Activated CD8-positive, alpha-beta memory T cell treated with anti-CD3 and anti-CD28 coated beads for 4 hours (primary cell): ENCODE data around the gene SYNM.
"Not testable (repeated sequence)": the region's sequence is repeated elsewhere in the genome, so short reads cannot be mapped to it uniquely, and the experiment has no call there.

Experiments used
- DNase-seq, 2 donors: peaks; one replicate each; pipeline ENCODE4 v3.0.0-alpha.2; 2020; ENCODE audit warnings: low read depth in 2 of 2

The SYNM gene

GRCh38 chr15:99104788-99105513 is at the start of gene SYNM:
TSS of gene SYNM (plus strand) at chr15:99105080. CDS start at chr15:99105200, 120 bp downstream.
- DNase-seq, result no peak

- no peak for DNase-seq
Measured at GRCh38 chr15:99055555-99056134, 49.2 kb upstream of the SYNM start.

- no peak for DNase-seq
Measured at GRCh38 chr15:99057020-99057419, 47.9 kb upstream of the SYNM start.

GRCh38 chr15:99057697-99058420 is 47.0 kb upstream of the SYNM start:
- DNase-seq, result no peak

GRCh38 chr15:99058421-99058870 is 46.4 kb upstream of the SYNM start:
- DNase-seq, result no peak

- no peak for DNase-seq
Measured at GRCh38 chr15:99059010-99059981, 45.6 kb upstream of the SYNM start.

GRCh38 chr15:99060186-99060585 is 44.7 kb upstream of the SYNM start:
- DNase-seq, result not testable (repeated sequence)

- no peak for DNase-seq
Measured at GRCh38 chr15:99062226-99062625, 42.7 kb upstream of the SYNM start.

- DNase-seq, result no peak
Measured at GRCh38 chr15:99068186-99068585, 36.7 kb upstream of the SYNM start.

GRCh38 chr15:99070208-99070607 is 34.7 kb upstream of the SYNM start:
- no peak for DNase-seq

GRCh38 chr15:99071091-99071680 is 33.7 kb upstream of the SYNM start:
- DNase-seq, result no peak

GRCh38 chr15:99073008-99073717 is 31.7 kb upstream of the SYNM start:
- no peak for DNase-seq

GRCh38 chr15:99074446-99074845 is 30.4 kb upstream of the SYNM start:
- no peak for DNase-seq

GRCh38 chr15:99075059-99075652 is 29.7 kb upstream of the SYNM start:
- DNase-seq, result not testable (repeated sequence)

GRCh38 chr15:99076109-99076508 is 28.8 kb upstream of the SYNM start:
- no peak for DNase-seq

GRCh38 chr15:99076555-99077308 is 28.1 kb upstream of the SYNM start:
- DNase-seq, result peak in 1 of 2 donors; percentile 22

GRCh38 chr15:99082798-99083197 is 22.1 kb upstream of the SYNM start:
- DNase-seq, result no peak

GRCh38 chr15:99084965-99085364 is 19.9 kb upstream of the SYNM start:
- DNase-seq, result no peak
